HEK293 (cell line): ENCODE measurements around the gene LKAAEAR1.

Experiments used
- CTCF ChIA-PET: fragments of 350-600 bp; formaldehyde crosslinking; extraction: SDS; loops from one replicate; lab custom pipeline; 2021; ENCODE audit warnings: antibody characterized with exemption; lab: Yijun Ruan, JAX
- POLR2A ChIA-PET: fragments of 300-600 bp; formaldehyde crosslinking; extraction: SDS; loops from one replicate; lab custom pipeline; 2020; ENCODE audit warnings: antibody characterized with exemption, inconsistent platforms; lab: Yijun Ruan, JAX
- H3K27ac ChIP-seq: fragments of 200-500 bp; sonication (Bioruptor generic); 2 replicates; pipeline ENCODE4 v1.5.1; 2014; ENCODE audit warnings: low read depth, low read length, control low read depth, inconsistent platforms; ENCODE audit errors: extremely low read depth
- H3K36me3 ChIP-seq, 2 experiments: fragments of 200-500 bp in 1 of 2; sonication (Bioruptor generic) in 1 of 2; 1 replicate in 1 of 2; 2 replicates in 1 of 2; pipeline ENCODE4 v1.5.1; 2014 to 2017; ENCODE audit warnings: inconsistent platforms in 2 of 2, low read length in 2 of 2; ENCODE audit not compliant: control insufficient read depth in 2 of 2, insufficient read depth in 1 of 2
- H3K4me1 ChIP-seq: fragments of 200-500 bp; sonication (Bioruptor generic); 2 replicates; pipeline ENCODE4 v1.5.1; 2014; ENCODE audit warnings: mild to moderate bottlenecking, low read length, inconsistent platforms; ENCODE audit not compliant: control insufficient read depth, insufficient read depth
- H3K4me3 ChIP-seq: 2 replicates; pipeline ENCODE4 v1.5.1; 2011; ENCODE audit warnings: low read depth, mild to moderate bottlenecking, control low read depth, low read length, moderate library complexity
- H3K9me3 ChIP-seq: fragments of 200-500 bp; sonication (Bioruptor generic); 2 replicates; pipeline ENCODE4 v1.5.1; 2014; ENCODE audit warnings: low read depth, low read length, inconsistent platforms; ENCODE audit not compliant: control insufficient read depth, insufficient read depth
- BCL11A ChIP-seq: fragments of 450-650 bp; formaldehyde crosslinking; IDR thresholded peaks from 2 replicates; pipeline ENCODE4 v1.5.1; 2016; ENCODE audit warnings: low read depth, missing biosample characterization, missing genetic modification characterization
- EGR2 ChIP-seq: fragments of 450-650 bp; formaldehyde crosslinking; IDR thresholded peaks from 2 replicates; pipeline ENCODE4 v1.5.1; 2016; ENCODE audit warnings: low read depth, missing biosample characterization, missing genetic modification characterization
- GFI1B ChIP-seq: fragments of 450-650 bp; formaldehyde crosslinking; IDR thresholded peaks from 2 replicates; pipeline ENCODE4 v1.5.1; 2016; ENCODE audit warnings: missing biosample characterization, missing genetic modification characterization
- GLIS1 ChIP-seq: fragments of 450-650 bp; formaldehyde crosslinking; IDR thresholded peaks from 2 replicates; pipeline ENCODE4 v1.5.1; 2016; ENCODE audit warnings: missing biosample characterization, missing genetic modification characterization
- GLIS2 ChIP-seq: fragments of 450-650 bp; formaldehyde crosslinking; IDR thresholded peaks from 2 replicates; pipeline ENCODE4 v1.5.1; 2016; ENCODE audit warnings: missing biosample characterization, missing genetic modification characterization
- KLF16 ChIP-seq: fragments of 450-650 bp; formaldehyde crosslinking; IDR thresholded peaks from 2 replicates; pipeline ENCODE4 v1.5.1; 2017; ENCODE audit warnings: missing biosample characterization, missing genetic modification characterization
- KLF9 ChIP-seq: fragments of 450-650 bp; formaldehyde crosslinking; IDR thresholded peaks from 2 replicates; pipeline ENCODE4 v1.5.1; 2016; ENCODE audit warnings: missing biosample characterization, missing genetic modification characterization, low read depth
- PRDM1 ChIP-seq: fragments of 450-650 bp; formaldehyde crosslinking; IDR thresholded peaks from 2 replicates; pipeline ENCODE4; 2016; ENCODE audit warnings: missing biosample characterization, missing genetic modification characterization
- REPIN1 ChIP-seq: fragments of 450-650 bp; formaldehyde crosslinking; IDR thresholded peaks from 2 replicates; pipeline ENCODE4 v1.5.1; 2017; ENCODE audit warnings: missing biosample characterization, missing genetic modification characterization, low read depth
- ZNF10 ChIP-seq: fragments of 450-650 bp; formaldehyde crosslinking; IDR thresholded peaks from 2 replicates; pipeline ENCODE4 v1.5.1; 2017; ENCODE audit warnings: missing biosample characterization, missing genetic modification characterization
- ZNF266 ChIP-seq: fragments of 450-650 bp; formaldehyde crosslinking; IDR thresholded peaks from 2 replicates; pipeline ENCODE4 v1.5.1; 2016; ENCODE audit warnings: missing biosample characterization, missing genetic modification characterization, low read depth
- ZNF394 ChIP-seq: fragments of 450-650 bp; formaldehyde crosslinking; IDR thresholded peaks from 2 replicates; pipeline ENCODE4 v1.5.1; 2016; ENCODE audit warnings: missing biosample characterization, missing genetic modification characterization, mild to moderate bottlenecking, moderate library complexity, borderline replicate concordance
- ZNF501 ChIP-seq: fragments of 450-650 bp; formaldehyde crosslinking; IDR thresholded peaks from 2 replicates; pipeline ENCODE4 v1.5.1; 2016; ENCODE audit warnings: missing biosample characterization, missing genetic modification characterization
- ZNF544 ChIP-seq: fragments of 450-650 bp; formaldehyde crosslinking; IDR thresholded peaks from 2 replicates; pipeline ENCODE4 v1.5.0; 2017; ENCODE audit warnings: missing biosample characterization, missing genetic modification characterization
- ZNF555 ChIP-seq: fragments of 450-650 bp; formaldehyde crosslinking; conservative IDR thresholded peaks from 2 replicates; pipeline ENCODE4 v1.5.1; 2017; ENCODE audit warnings: missing biosample characterization, mild to moderate bottlenecking, missing genetic modification characterization, inconsistent platforms
- ZNF561 ChIP-seq: fragments of 450-650 bp; IDR thresholded peaks from 2 replicates; pipeline ENCODE4 v1.5.1; 2018; ENCODE audit warnings: missing biosample characterization, missing genetic modification characterization, borderline replicate concordance
- ZNF747 ChIP-seq: fragments of 450-650 bp; formaldehyde crosslinking; IDR thresholded peaks from 2 replicates; pipeline ENCODE4 v1.5.1; 2016; ENCODE audit warnings: missing biosample characterization, missing genetic modification characterization
- TF ChIP-seq, protein P1 (sequence below): fragments of 450-650 bp; formaldehyde crosslinking; IDR thresholded peaks from 2 replicates; pipeline ENCODE4 v1.5.1; 2016; ENCODE audit warnings: missing biosample characterization, missing genetic modification characterization, borderline replicate concordance
- TF ChIP-seq, protein P2 (sequence below): fragments of 450-650 bp; IDR thresholded peaks from 2 replicates; pipeline ENCODE4 v1.5.1; 2018; ENCODE audit warnings: missing biosample characterization, missing genetic modification characterization
- TF ChIP-seq, protein P3 (sequence below): fragments of 450-650 bp; formaldehyde crosslinking; IDR thresholded peaks from 2 replicates; pipeline ENCODE4 v1.5.1; 2016; ENCODE audit warnings: missing biosample characterization, missing genetic modification characterization
- TF ChIP-seq, protein P4 (sequence below): fragments of 450-650 bp; formaldehyde crosslinking; IDR thresholded peaks from 2 replicates; pipeline ENCODE4 v1.5.1; 2017; ENCODE audit warnings: missing biosample characterization, missing genetic modification characterization
- TF ChIP-seq, protein P5 (sequence below): fragments of 450-650 bp; formaldehyde crosslinking; IDR thresholded peaks from 2 replicates; pipeline ENCODE4 v1.5.1; 2016; ENCODE audit warnings: missing biosample characterization, missing genetic modification characterization
- TF ChIP-seq, protein P6 (sequence below): fragments of 450-650 bp; formaldehyde crosslinking; IDR thresholded peaks from 2 replicates; pipeline ENCODE4 v1.5.1; 2016; ENCODE audit warnings: missing biosample characterization, missing genetic modification characterization

The LKAAEAR1 gene

DNA sequence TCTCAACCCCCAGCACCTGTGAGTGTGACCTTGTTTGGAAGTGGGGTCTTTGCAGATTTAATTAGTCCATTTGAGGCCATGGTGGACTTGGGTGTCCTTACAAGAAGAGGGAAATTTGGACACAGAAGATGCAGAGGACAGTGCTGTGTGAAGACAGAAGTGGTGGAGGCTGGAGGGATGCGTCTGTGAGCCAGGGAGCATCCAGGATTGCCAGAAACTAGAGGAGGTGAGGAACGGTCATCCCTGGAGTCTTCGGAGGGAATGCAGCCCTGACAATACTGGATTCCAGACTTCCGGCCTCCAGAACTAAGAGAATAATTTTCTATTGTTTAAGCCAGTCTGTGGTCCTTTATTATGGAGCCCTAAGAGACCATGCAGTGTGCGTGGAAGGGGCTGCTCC is 46.1 kb upstream of the LKAAEAR1 start (continued):
- TF ChIP-seq, protein P1, sequence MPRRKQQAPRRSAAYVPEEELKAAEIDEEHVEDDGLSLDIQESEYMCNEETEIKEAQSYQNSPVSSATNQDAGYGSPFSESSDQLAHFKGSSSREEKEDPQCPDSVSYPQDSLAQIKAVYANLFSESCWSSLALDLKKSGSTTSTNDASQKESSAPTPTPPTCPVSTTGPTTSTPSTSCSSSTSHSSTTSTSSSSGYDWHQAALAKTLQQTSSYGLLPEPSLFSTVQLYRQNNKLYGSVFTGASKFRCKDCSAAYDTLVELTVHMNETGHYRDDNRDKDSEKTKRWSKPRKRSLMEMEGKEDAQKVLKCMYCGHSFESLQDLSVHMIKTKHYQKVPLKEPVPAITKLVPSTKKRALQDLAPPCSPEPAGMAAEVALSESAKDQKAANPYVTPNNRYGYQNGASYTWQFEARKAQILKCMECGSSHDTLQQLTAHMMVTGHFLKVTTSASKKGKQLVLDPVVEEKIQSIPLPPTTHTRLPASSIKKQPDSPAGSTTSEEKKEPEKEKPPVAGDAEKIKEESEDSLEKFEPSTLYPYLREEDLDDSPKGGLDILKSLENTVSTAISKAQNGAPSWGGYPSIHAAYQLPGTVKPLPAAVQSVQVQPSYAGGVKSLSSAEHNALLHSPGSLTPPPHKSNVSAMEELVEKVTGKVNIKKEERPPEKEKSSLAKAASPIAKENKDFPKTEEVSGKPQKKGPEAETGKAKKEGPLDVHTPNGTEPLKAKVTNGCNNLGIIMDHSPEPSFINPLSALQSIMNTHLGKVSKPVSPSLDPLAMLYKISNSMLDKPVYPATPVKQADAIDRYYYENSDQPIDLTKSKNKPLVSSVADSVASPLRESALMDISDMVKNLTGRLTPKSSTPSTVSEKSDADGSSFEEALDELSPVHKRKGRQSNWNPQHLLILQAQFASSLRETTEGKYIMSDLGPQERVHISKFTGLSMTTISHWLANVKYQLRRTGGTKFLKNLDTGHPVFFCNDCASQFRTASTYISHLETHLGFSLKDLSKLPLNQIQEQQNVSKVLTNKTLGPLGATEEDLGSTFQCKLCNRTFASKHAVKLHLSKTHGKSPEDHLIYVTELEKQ (tag by site-specific recombination): no peak
- TF ChIP-seq, protein P2, sequence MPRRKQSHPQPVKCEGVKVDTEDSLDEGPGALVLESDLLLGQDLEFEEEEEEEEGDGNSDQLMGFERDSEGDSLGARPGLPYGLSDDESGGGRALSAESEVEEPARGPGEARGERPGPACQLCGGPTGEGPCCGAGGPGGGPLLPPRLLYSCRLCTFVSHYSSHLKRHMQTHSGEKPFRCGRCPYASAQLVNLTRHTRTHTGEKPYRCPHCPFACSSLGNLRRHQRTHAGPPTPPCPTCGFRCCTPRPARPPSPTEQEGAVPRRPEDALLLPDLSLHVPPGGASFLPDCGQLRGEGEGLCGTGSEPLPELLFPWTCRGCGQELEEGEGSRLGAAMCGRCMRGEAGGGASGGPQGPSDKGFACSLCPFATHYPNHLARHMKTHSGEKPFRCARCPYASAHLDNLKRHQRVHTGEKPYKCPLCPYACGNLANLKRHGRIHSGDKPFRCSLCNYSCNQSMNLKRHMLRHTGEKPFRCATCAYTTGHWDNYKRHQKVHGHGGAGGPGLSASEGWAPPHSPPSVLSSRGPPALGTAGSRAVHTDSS (tag by site-specific recombination): no peak
- TF ChIP-seq ZNF394 (tag by site-specific recombination) (no peak), GLIS2 (tag by site-specific recombination) (no peak)

DNA sequence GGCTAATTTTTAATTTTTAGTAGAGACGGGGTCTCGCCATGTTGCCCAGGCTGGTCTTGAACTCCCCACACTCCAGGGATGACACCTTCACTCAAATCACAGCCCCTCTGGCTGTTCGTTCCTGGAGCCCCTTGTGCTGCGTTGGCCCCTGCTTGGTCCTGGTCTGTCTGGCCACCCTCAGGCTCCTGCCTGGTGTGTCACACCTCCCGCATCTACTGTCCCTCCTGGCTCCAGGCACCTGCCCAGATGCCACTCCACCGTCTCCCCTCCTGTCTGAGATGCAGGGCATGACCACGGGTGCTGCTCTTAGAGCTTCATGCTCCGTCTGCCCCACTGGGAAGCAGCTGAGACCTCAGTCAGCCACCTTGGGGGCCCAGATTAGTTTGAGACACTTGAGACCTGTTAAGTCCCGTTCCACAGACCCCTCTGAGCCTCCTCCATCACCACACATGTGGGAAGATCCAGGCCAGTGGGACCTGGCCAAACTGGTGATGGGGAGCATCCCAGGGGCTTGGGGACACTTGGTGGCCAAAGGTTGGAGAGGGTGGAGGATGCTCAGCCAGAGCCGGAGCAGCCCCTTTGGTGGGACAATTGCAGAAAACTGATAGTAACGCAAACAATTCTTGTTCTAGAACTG is 45.1 kb upstream of the LKAAEAR1 start:
- CTCF ChIA-PET: no interaction called here

More for the DNA sequence above, 45.1 kb upstream of the LKAAEAR1 start:
- H3K4me3 ChIP-seq: no peak overlapping the region
- no peak overlapping the region for H3K27ac ChIP-seq
- no peaks in the 10 kb centered on the region for H3K36me3 ChIP-seq
- POLR2A ChIA-PET: no interaction called here
- no peak for TF ChIP-seq ZNF747 (tag by site-specific recombination)
- no peak for TF ChIP-seq ZNF266
- no peak for TF ChIP-seq REPIN1 (tag by site-specific recombination)
- TF ChIP-seq GLIS1 (tag by site-specific recombination): no peak
- TF ChIP-seq ZNF10 (tag by site-specific recombination): no peak
- TF ChIP-seq ZNF501 (tag by site-specific recombination): no peak
- TF ChIP-seq, protein P3, sequence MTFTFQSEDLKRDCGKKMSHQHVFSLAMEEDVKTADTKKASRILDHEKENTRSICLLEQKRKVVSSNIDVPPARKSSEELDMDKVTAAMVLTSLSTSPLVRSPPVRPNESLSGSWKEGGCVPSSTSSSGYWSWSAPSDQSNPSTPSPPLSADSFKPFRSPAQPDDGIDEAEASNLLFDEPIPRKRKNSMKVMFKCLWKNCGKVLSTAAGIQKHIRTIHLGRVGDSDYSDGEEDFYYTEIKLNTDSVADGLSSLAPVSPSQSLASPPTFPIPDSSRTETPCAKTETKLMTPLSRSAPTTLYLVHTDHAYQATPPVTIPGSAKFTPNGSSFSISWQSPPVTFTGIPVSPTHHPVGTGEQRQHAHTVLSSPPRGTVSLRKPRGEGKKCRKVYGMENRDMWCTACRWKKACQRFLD (tag by site-specific recombination): no peak
- no peak for TF ChIP-seq KLF16 (tag by site-specific recombination)
- no peak for TF ChIP-seq ZNF561 (tag by site-specific recombination)
- no peak for TF ChIP-seq ZNF544
- no peak for TF ChIP-seq ZNF555 (tag by site-specific recombination)
- TF ChIP-seq KLF9: no peak
- TF ChIP-seq PRDM1 (tag by site-specific recombination): no peak
- TF ChIP-seq GFI1B (tag by site-specific recombination): no peak
- TF ChIP-seq, protein P4, sequence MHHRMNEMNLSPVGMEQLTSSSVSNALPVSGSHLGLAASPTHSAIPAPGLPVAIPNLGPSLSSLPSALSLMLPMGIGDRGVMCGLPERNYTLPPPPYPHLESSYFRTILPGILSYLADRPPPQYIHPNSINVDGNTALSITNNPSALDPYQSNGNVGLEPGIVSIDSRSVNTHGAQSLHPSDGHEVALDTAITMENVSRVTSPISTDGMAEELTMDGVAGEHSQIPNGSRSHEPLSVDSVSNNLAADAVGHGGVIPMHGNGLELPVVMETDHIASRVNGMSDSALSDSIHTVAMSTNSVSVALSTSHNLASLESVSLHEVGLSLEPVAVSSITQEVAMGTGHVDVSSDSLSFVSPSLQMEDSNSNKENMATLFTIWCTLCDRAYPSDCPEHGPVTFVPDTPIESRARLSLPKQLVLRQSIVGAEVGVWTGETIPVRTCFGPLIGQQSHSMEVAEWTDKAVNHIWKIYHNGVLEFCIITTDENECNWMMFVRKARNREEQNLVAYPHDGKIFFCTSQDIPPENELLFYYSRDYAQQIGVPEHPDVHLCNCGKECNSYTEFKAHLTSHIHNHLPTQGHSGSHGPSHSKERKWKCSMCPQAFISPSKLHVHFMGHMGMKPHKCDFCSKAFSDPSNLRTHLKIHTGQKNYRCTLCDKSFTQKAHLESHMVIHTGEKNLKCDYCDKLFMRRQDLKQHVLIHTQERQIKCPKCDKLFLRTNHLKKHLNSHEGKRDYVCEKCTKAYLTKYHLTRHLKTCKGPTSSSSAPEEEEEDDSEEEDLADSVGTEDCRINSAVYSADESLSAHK (tag by site-specific recombination): no peak
- TF ChIP-seq EGR2 (tag by site-specific recombination): no peak
- no peak for TF ChIP-seq BCL11A
- TF ChIP-seq, protein P5, sequence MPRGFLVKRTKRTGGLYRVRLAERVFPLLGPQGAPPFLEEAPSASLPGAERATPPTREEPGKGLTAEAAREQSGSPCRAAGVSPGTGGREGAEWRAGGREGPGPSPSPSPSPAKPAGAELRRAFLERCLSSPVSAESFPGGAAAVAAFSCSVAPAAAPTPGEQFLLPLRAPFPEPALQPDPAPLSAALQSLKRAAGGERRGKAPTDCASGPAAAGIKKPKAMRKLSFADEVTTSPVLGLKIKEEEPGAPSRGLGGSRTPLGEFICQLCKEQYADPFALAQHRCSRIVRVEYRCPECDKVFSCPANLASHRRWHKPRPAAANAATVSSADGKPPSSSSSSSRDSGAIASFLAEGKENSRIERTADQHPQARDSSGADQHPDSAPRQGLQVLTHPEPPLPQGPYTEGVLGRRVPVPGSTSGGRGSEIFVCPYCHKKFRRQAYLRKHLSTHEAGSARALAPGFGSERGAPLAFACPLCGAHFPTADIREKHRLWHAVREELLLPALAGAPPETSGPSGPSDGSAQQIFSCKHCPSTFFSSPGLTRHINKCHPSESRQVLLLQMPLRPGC (tag by site-specific recombination): no peak
- TF ChIP-seq, protein P6, sequence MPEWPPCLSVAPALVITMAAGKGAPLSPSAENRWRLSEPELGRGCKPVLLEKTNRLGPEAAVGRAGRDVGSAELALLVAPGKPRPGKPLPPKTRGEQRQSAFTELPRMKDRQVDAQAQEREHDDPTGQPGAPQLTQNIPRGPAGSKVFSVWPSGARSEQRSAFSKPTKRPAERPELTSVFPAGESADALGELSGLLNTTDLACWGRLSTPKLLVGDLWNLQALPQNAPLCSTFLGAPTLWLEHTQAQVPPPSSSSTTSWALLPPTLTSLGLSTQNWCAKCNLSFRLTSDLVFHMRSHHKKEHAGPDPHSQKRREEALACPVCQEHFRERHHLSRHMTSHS: no peak
- H3K9me3 ChIP-seq: no peaks in the 10 kb centered on the region
- no peaks in the 10 kb centered on the region for H3K4me1 ChIP-seq
